Thyroid gland (tissue), 4 donors: ENCODE results near the gene CGB5.
"Not testable (repeated sequence)": the region's sequence is repeated elsewhere in the genome, so short reads cannot be mapped to it uniquely, and the experiment has no call there.

ENCODE experiments used
- CTCF ChIP-seq, 6 experiments: fragments of 200-600 bp in 3 of 6; fragments of 450-650 bp in 3 of 6; sonication (generic) in 3 of 6; IDR thresholded peaks; one replicate each; pipeline ENCODE4 v1.5.1; 2016 to 2019; ENCODE audit warnings: antibody characterized with exemption in 6 of 6, mild to moderate bottlenecking in 2 of 6, inconsistent platforms in 1 of 6, moderate library complexity in 1 of 6
- POLR2A ChIP-seq, 2 donors: fragments of 450-650 bp; IDR thresholded peaks; one replicate each; pipeline ENCODE4 v1.6.1; 2017; ENCODE audit warnings: antibody characterized with exemption in 2 of 2, mild to moderate bottlenecking in 2 of 2, moderate library complexity in 1 of 2

DNA sequence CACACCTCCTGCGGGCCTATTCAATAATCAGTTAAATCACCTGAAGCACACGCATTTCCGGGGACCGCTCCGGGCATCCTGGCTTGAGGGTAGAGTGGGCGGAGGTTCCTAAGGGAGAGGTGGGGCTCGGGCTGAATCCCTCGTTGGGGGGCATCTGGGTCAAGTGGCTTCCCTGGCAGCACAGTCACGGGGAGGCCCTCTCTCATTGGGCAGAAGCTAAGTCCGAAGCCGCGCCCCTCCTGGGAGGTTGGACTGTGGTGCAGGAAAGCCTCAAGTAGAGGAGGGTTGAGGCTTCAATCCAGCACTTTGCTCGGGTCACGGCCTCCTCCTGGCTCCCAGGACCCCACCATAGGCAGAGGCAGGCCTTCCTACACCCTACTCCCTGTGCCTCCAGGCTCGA lies at the start of gene CGB5:
- TF ChIP-seq CTCF, POLR2A (IDR thresholded peaks at IDR 0.05): not testable (repeated sequence)
